Ovary (tissue), 3 donors: ENCODE measurements around the gene PTPRN2.

ENCODE experiments used
- CTCF ChIP-seq, 3 donors: fragments of 450-650 bp in 2 of 3; fragments of 200-600 bp in 1 of 3; IDR thresholded peaks; one replicate each; pipeline versions ENCODE4 v1.5.1 to v1.8.0; 2016 to 2022; ENCODE audit warnings: antibody characterized with exemption in 3 of 3, mild to moderate bottlenecking in 1 of 3
- EP300 ChIP-seq: sonication (generic); formaldehyde crosslinking; IDR thresholded peaks from one replicate; pipeline ENCODE4 v1.6.1; 2017; ENCODE audit warnings: antibody characterized with exemption
- donor health status: DM: no; HTN: no; CAD: no.

DNA sequence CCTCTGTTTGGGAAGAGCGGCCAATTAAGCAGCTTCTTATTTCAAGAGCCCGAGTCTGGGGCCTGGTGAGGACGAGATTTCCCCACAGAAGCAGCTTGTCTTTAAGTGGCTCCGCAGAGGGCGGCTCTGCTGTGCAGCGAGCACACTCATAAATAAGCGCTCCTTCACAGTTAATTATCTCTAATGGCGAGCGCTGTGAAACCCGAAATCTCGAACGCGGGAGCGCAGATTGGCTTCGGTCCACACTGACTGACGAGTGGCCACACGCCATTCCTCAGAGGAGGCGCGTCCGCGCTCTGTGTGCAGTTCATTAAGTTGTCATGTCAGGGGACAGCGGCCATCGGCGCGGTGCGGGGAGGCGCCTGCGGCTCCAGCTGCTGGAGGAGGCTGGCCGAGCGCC, 689.9 kb downstream of the PTPRN2 start:
- no peak for TF ChIP-seq EP300
- TF ChIP-seq CTCF (IDR thresholded peaks at IDR 0.05): no peak
